H1 (cell line): ENCODE results near the gene ATG9B. TPM values are rescaled to one million over a fixed set of nuclear protein-coding genes. Genes with fewer than 3 reads are reported as not detected.

Experiments used
- CTCF ChIA-PET: fragments of 300-600 bp; sonication (Branson Sonifier 250); formaldehyde crosslinking; loops from one replicate; lab custom pipeline; 2021; ENCODE audit not compliant: partially characterized antibody; lab: Charles Lee
- POLR2A ChIA-PET: fragments of 300-600 bp; sonication (Branson Sonifier 250); formaldehyde crosslinking; loops from one replicate; lab custom pipeline; 2021; ENCODE audit warnings: inconsistent platforms; ENCODE audit not compliant: partially characterized antibody; lab: Charles Lee
- DNase-seq, 2 experiments: peaks; one replicate each; pipeline versions ENCODE4 v3.0.0 to v3.0.0-alpha.2; 2010 to 2022; ENCODE audit warnings: low spot score in 2 of 2, low read depth in 1 of 2, mixed read lengths in 1 of 2
- FAIRE-seq: peaks from 2 replicates; lab custom pipeline; 2011; peaks lifted over from hg19 to GRCh38; lab: Jason Lieb, UNC
- H2AFZ ChIP-seq: 2 replicates; pipeline ENCODE4 v1.8.1; 2012; ENCODE audit warnings: low read length, inconsistent platforms
- H2AK5ac ChIP-seq: 2 replicates; pipeline ENCODE4 v1.6.1; 2013; ENCODE audit warnings: low read depth, low read length
- H2BK120ac ChIP-seq: replicated peaks from 2 replicates; pipeline ENCODE3; 2013; ENCODE audit warnings: low read depth, low read length, inconsistent platforms
- H2BK12ac ChIP-seq: 2 replicates; pipeline ENCODE4 v1.6.1; 2013; ENCODE audit warnings: low read depth, low read length
- H2BK15ac ChIP-seq: 2 replicates; pipeline ENCODE4 v1.6.1; 2013; ENCODE audit warnings: low read length
- H2BK20ac ChIP-seq: 2 replicates; pipeline ENCODE4 v1.6.1; 2013; ENCODE audit warnings: low read length
- H2BK5ac ChIP-seq: 2 replicates; pipeline ENCODE4 v1.6.1; 2013; ENCODE audit warnings: low read depth, low read length
- H3K14ac ChIP-seq: 2 replicates; pipeline ENCODE4 v1.6.1; 2013; ENCODE audit warnings: inconsistent platforms; ENCODE audit not compliant: insufficient read length
- H3K18ac ChIP-seq: 2 replicates; pipeline ENCODE4 v1.6.1; 2013; ENCODE audit warnings: low read length; ENCODE audit errors: extremely low read depth
- H3K23ac ChIP-seq: 2 replicates; pipeline ENCODE4 v1.6.1; 2013; ENCODE audit warnings: inconsistent platforms; ENCODE audit not compliant: insufficient read length
- H3K23me2 ChIP-seq: 2 replicates; pipeline ENCODE4 v1.6.1; 2013; ENCODE audit warnings: low read depth, low read length
- H3K27ac ChIP-seq: 2 replicates; pipeline ENCODE4 v1.6.1; 2011; ENCODE audit warnings: low read depth, low read length, inconsistent platforms
- H3K27me3 ChIP-seq, 4 experiments: replicated peaks in 1 of 4; 1 replicate in 1 of 4; 2 replicates in 3 of 4; pipeline versions ENCODE4 v1.6.1 to v1.8.1; 2011 to 2013; ENCODE audit warnings: low read length in 3 of 4, mild to moderate bottlenecking in 3 of 4, inconsistent platforms in 2 of 4, mixed read lengths in 2 of 4, moderate library complexity in 1 of 4; ENCODE audit not compliant: control insufficient read depth in 3 of 4, insufficient read depth in 3 of 4; ENCODE audit errors: extremely low read depth in 1 of 4
- H3K36me3 ChIP-seq, 4 experiments: 2 replicates each; pipeline versions ENCODE4 v1.6.1 to v1.8.1; 2011 to 2013; ENCODE audit warnings: mild to moderate bottlenecking in 4 of 4, low read length in 3 of 4, moderate library complexity in 2 of 4, control low read depth in 1 of 4, inconsistent platforms in 1 of 4; ENCODE audit not compliant: insufficient read depth in 4 of 4, control insufficient read depth in 2 of 4
- H3K4ac ChIP-seq: replicated peaks from 2 replicates; pipeline ENCODE3; 2013; ENCODE audit warnings: low read length, low read depth, mixed read lengths, inconsistent platforms; ENCODE audit not compliant: insufficient read length
- H3K4me1 ChIP-seq, 4 experiments: replicated peaks in 1 of 4; 1 replicate in 1 of 4; 2 replicates in 3 of 4; pipeline versions ENCODE4 v1.6.1 to v1.8.1; 2011 to 2013; ENCODE audit warnings: low read length in 3 of 4, inconsistent platforms in 2 of 4, mixed read lengths in 1 of 4; ENCODE audit not compliant: insufficient read depth in 4 of 4, control insufficient read depth in 3 of 4
- H3K4me2 ChIP-seq, 2 experiments: 2 replicates each; pipeline versions ENCODE4 v1.6.1 to v1.8.1; 2011 to 2013; ENCODE audit warnings: low read depth in 2 of 2, low read length in 2 of 2, control low read depth in 1 of 2, inconsistent platforms in 1 of 2, mild to moderate bottlenecking in 1 of 2; ENCODE audit not compliant: insufficient read depth in 1 of 2
- H3K4me3 ChIP-seq, 4 experiments: fragments of 200-600, 300-600 bp in 1 of 4; sonication (generic), shearing (Covaris generic), sonication (Bioruptor Twin) in 1 of 4; 2 replicates each; pipeline versions ENCODE4 v1.5.1 to v1.8.1; 2011 to 2016; ENCODE audit warnings: low read length in 4 of 4, low read depth in 3 of 4, control low read depth in 2 of 4, inconsistent platforms in 2 of 4, mild to moderate bottlenecking in 2 of 4, mixed read lengths in 1 of 4, moderate library complexity in 1 of 4; ENCODE audit not compliant: insufficient read depth in 2 of 4; ENCODE audit errors: extremely low read depth in 1 of 4
- H3K56ac ChIP-seq: replicated peaks from 2 replicates; pipeline ENCODE3; 2013; ENCODE audit warnings: low read depth, mild to moderate bottlenecking, mixed read lengths, low read length, inconsistent platforms; ENCODE audit not compliant: insufficient read length
- H3K79me1 ChIP-seq: 2 replicates; pipeline ENCODE4 v1.6.1; 2013; ENCODE audit warnings: low read depth, low read length, control low read depth
- H3K79me2 ChIP-seq, 2 experiments: 2 replicates each; pipeline versions ENCODE4 v1.6.1 to v1.8.1; 2012 to 2013; ENCODE audit warnings: low read length in 2 of 2, mild to moderate bottlenecking in 2 of 2, inconsistent platforms in 1 of 2; ENCODE audit not compliant: insufficient read depth in 2 of 2, control insufficient read depth in 1 of 2
- H3K9ac ChIP-seq, 4 experiments: replicated peaks in 1 of 4; 1 replicate in 1 of 4; 2 replicates in 3 of 4; pipeline versions ENCODE4 v1.6.1 to v1.8.1; 2011 to 2013; ENCODE audit warnings: low read depth in 3 of 4, low read length in 3 of 4, control low read depth in 2 of 4, mild to moderate bottlenecking in 2 of 4, moderate library complexity in 2 of 4, inconsistent platforms in 1 of 4; ENCODE audit errors: extremely low read depth in 1 of 4
- H3K9me3 ChIP-seq, 2 experiments: 2 replicates each; pipeline versions ENCODE4 v1.6.1 to v1.8.1; 2012 to 2013; ENCODE audit warnings: mild to moderate bottlenecking in 2 of 2, moderate library complexity in 2 of 2, control low read depth in 1 of 2, inconsistent platforms in 1 of 2, low read depth in 1 of 2, low read length in 1 of 2, mixed read lengths in 1 of 2; ENCODE audit not compliant: insufficient read depth in 2 of 2
- H4K20me1 ChIP-seq, 2 experiments: replicated peaks in 1 of 2; 2 replicates each; pipeline versions ENCODE3 to v1.8.1; 2011 to 2013; ENCODE audit warnings: inconsistent platforms in 2 of 2, low read length in 2 of 2, mild to moderate bottlenecking in 1 of 2; ENCODE audit not compliant: insufficient read depth in 2 of 2, control insufficient read depth in 1 of 2
- H4K5ac ChIP-seq: 2 replicates; pipeline ENCODE4 v1.6.1; 2013; ENCODE audit warnings: low read length, low read depth, mixed read lengths, inconsistent platforms; ENCODE audit not compliant: insufficient read length
- H4K8ac ChIP-seq: 2 replicates; pipeline ENCODE4 v1.8.0; 2013; ENCODE audit warnings: mild to moderate bottlenecking, moderate library complexity, low read length, inconsistent platforms; ENCODE audit not compliant: insufficient read depth; ENCODE audit errors: extremely low read depth
- H4K91ac ChIP-seq: replicated peaks from 2 replicates; pipeline ENCODE3; 2013; ENCODE audit warnings: low read length, mixed read lengths, inconsistent platforms; ENCODE audit not compliant: insufficient read length
- BACH1 ChIP-seq: IDR thresholded peaks from 2 replicates; pipeline ENCODE4 v1.6.1; 2012; ENCODE audit warnings: low read length, improper control_type of control experiment
- NRF1 ChIP-seq: IDR thresholded peaks from 2 replicates; pipeline ENCODE4 v1.6.1; 2011; ENCODE audit warnings: mild to moderate bottlenecking, low read depth, low read length, improper control_type of control experiment
- WGBS, 2 experiments: shearing (Covaris generic) in 1 of 2; methylation state at CpG; one replicate each; pipeline versions ENCODE4 v1.1.6 to v1.1.7; 2013 to 2015; ENCODE audit warnings: low lambda C conversion rate in 2 of 2, mixed read lengths in 2 of 2, inconsistent platforms in 1 of 2, low coverage in 1 of 2, missing lambda C conversion rate in 1 of 2; ENCODE audit not compliant: insufficient replicate concordance in 2 of 2, insufficient coverage in 1 of 2, insufficient read length in 1 of 2; ENCODE audit errors: extremely low coverage in 1 of 2, missing lambda C conversion rate in 1 of 2; 5-methylcytosine and 5-hydroxymethylcytosine counted together
- polyA plus RNA-seq, 7 experiments: library from polyadenylated mRNA; depleted of rRNA in 3 of 7; stranded (reverse) in 5 of 7; unstranded in 2 of 7; fragments of >200 nt in 5 of 7; fragments of 200-250 nt in 2 of 7; gene quantifications; 1 replicate in 5 of 7; 2 replicates in 1 of 7; 4 replicates in 1 of 7; pipeline versions ENCODE4 v1.2.1 to v1.2.3, GENCODE V29; 2011 to 2013; ENCODE audit warnings: missing spikeins in 2 of 7, mixed read lengths in 2 of 7
- total RNA-seq: library from RNA; stranded (reverse); fragmentation: NEBNext Ultra II Directional; extraction: Animal tissue kit (Norgen Biotek cat#: 25700); gene quantifications from 2 replicates; pipeline ENCODE4 v1.2.1, GENCODE V29; 2021

ATG9B gene
- total and polyA plus RNA-seq, 2 of the 8 experiments (the other 6 are each of a cell fraction or from before 2014, with no cell fraction given), result 1.4 to 2.3 TPM

GRCh38 chr7:151003572-151003971 lies 20.7 kb downstream of the ATG9B start:
- Histone ChIP-seq H3K79me1 (no peaks in the 10 kb centered on the region), H3K4ac (no peak overlapping the region), H3K56ac (no peak overlapping the region), H4K91ac (no peak overlapping the region), H4K8ac (no peak overlapping the region; the same call in 1 of the 2 replicates), H2AFZ (no peak overlapping the region), H2BK12ac (no peak overlapping the region; the same call in 1 of the 2 replicates), H4K5ac (no peak overlapping the region), H3K9ac (no peak overlapping the region), H3K36me3 (no peaks in the 10 kb centered on the region), H3K27ac (no peak overlapping the region), H3K4me2 (no peak overlapping the region), H4K20me1 (no peaks in the 10 kb centered on the region), H2BK5ac (no peak overlapping the region), H2BK120ac (no peak overlapping the region), H2BK15ac (no peak overlapping the region), H2BK20ac (no peak overlapping the region), H3K18ac (no peak overlapping the region), H3K79me2 (no peaks in the 10 kb centered on the region), H3K23ac (no peak overlapping the region), H3K9me3 (no peaks in the 10 kb centered on the region), H3K4me3 (no peak overlapping the region), H3K23me2 (peaks cover 6% of the 10 kb centered on the region; the same call in 1 of the 2 replicates), H3K4me1 (peaks cover 0 to 7% (median 1%) of the 10 kb centered on the region in 4 experiments; a peak in 3 of 7 replicates), H2AK5ac (no peak overlapping the region), H3K27me3 (no peaks in the 10 kb centered on the region), H3K14ac (no peak overlapping the region)
- TF ChIP-seq NRF1, result no peak
- TF ChIP-seq BACH1, result no peak
- DNase-seq, result no peak
- 90% methylated on average over 12 of the region's 12 CpGs; no CpG with 5 or more reads in 1 of the 2 experiments for WGBS, 2 experiments
- CTCF ChIA-PET, result interaction anchor here (1.0 to 11.5 kb wide), 3 partner anchors 12 to 40 kb away, joined by 3 to 142 read pairs (median 95); partner anchors contain the start of gene NOS3
- no peak for FAIRE-seq
- POLR2A ChIA-PET, result no interaction called here
